ENCODE results near the gene WWTR1. TPM values are rescaled to one million over a fixed set of nuclear protein-coding genes. Genes with fewer than 3 reads are reported as not detected.

Gene WWTR1
- total RNA-seq, 2 experiments from 2014 or later = 0.16 to 0.33 TPM

DNA sequence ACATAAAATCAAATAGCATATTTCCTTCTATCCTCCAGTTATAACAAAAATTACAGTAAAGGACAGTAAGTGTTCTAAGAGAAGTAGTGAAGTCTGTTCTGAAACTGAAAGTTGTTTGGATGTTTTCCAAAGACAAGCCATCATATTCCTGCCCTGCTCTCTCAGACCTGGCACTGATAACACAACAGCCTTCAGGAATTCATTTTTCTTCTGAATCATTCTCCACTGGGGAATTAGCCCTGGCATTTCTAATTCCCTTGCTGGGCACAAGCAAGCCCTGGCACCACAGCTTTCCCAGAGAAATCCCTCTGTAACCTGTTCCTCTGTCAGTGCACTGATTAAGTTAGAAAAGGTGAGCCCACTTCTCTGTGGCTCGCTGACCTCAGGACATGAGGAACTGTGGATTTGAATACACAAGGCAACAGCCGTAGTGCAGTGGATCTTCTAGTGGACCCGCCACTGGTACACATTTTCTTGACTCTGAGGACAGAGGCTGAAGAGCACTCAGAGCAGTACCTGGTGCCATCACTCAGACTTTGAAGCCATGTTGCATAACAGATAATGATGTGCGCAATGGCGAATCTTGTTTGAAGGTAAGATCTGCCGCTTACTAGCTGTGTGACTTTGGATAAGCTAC lies 61.6 kb downstream of the WWTR1 start:
- no peak overlapping the region for H3K27ac Mint-ChIP-seq
- no peaks in the 10 kb centered on the region for H3K9me3 Mint-ChIP-seq
- no peaks in the 10 kb centered on the region for H3K4me1 Mint-ChIP-seq
- no peak overlapping the region for H3K4me3 Mint-ChIP-seq
- peaks cover 5% of the 10 kb centered on the region for H3K27me3 Mint-ChIP-seq
- H3K36me3 Mint-ChIP-seq = no peaks in the 10 kb centered on the region
- DNase-seq = no peak

- H3K27me3 Mint-ChIP-seq = peaks cover 12% of the 10 kb centered on the region
- no peak overlapping the region for H3K27ac Mint-ChIP-seq
- no peak for DNase-seq
- no peaks in the 10 kb centered on the region for H3K9me3 Mint-ChIP-seq
- H3K4me3 Mint-ChIP-seq = no peak overlapping the region
- no peaks in the 10 kb centered on the region for H3K36me3 Mint-ChIP-seq
- H3K4me1 Mint-ChIP-seq = no peaks in the 10 kb centered on the region
Measured at GRCh38 chr3:149593418-149594160, 64.2 kb downstream of the WWTR1 start.

GRCh38 chr3:149592758-149593240 lies 65.0 kb downstream of the WWTR1 start:
- H3K9me3 Mint-ChIP-seq = no peaks in the 10 kb centered on the region
- H3K4me3 Mint-ChIP-seq = no peak overlapping the region
- peaks cover 12% of the 10 kb centered on the region for H3K27me3 Mint-ChIP-seq
- H3K27ac Mint-ChIP-seq = peak overlapping the region; percentile 9
- H3K4me1 Mint-ChIP-seq = no peaks in the 10 kb centered on the region
- no peak for DNase-seq
- H3K36me3 Mint-ChIP-seq = no peaks in the 10 kb centered on the region

- Mint-ChIP-seq H3K27me3 (peaks cover 16% of the 10 kb centered on the region), H3K36me3 (no peaks in the 10 kb centered on the region), H3K4me3 (no peak overlapping the region), H3K9me3 (no peaks in the 10 kb centered on the region), H3K4me1 (no peaks in the 10 kb centered on the region), H3K27ac (no peak overlapping the region)
- no peak for DNase-seq
Measured at GRCh38 chr3:149590691-149591441, 67.0 kb downstream of the WWTR1 start.

DNA sequence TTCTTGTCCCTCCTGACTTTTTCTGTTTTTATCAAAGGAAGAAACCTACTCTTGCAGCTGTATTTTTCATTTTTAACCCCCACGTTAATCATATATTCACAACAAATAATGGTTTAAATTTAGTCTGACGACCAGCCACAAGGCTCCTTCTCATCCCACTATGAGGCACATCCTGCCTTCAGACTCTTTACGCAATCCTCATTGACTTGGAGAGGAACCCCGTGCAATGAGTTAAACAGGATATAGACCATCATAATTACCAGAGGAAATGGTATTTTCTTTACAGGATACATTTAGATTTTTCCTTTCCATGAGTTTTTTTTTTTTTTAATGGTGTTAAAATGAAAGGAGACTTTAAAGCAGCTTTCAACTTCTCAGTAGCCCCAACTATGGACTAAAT lies 68.5 kb downstream of the WWTR1 start:
- Mint-ChIP-seq H3K27me3 (peaks cover 26% of the 10 kb centered on the region), H3K27ac (no peak overlapping the region), H3K9me3 (no peaks in the 10 kb centered on the region), H3K4me3 (no peak overlapping the region), H3K36me3 (no peaks in the 10 kb centered on the region), H3K4me1 (no peaks in the 10 kb centered on the region)
- DNase-seq = no peak

- Mint-ChIP-seq H3K9me3 (no peaks in the 10 kb centered on the region), H3K36me3 (no peaks in the 10 kb centered on the region), H3K4me3 (no peak overlapping the region), H3K27ac (no peak overlapping the region), H3K27me3 (peaks cover 26% of the 10 kb centered on the region), H3K4me1 (no peaks in the 10 kb centered on the region)
- DNase-seq = no peak
Measured at GRCh38 chr3:149588909-149589308, 68.9 kb downstream of the WWTR1 start.

DNA sequence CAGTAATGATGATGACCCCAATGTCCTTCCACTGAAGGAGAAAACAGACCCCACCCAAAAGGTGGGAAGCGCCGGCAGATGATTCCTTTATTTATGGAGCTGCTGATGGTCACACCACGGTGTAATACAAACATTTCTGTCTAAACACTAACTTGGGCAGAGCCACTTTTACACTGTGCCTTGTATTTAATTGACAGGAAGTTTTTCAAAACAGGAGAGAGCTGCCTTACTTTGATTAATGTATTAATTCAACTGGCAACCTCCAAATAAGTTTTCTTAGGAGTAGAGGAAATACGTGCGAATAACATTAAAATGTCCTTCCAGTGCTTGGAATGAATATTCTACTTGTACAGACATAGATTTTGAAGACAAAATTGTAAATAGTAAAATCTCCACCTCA lies 70.4 kb downstream of the WWTR1 start:
- H3K27me3 Mint-ChIP-seq = peaks cover 21% of the 10 kb centered on the region
- H3K27ac Mint-ChIP-seq = no peak overlapping the region
- no peaks in the 10 kb centered on the region for H3K4me1 Mint-ChIP-seq
- H3K4me3 Mint-ChIP-seq = no peak overlapping the region
- no peaks in the 10 kb centered on the region for H3K36me3 Mint-ChIP-seq
- no peak for DNase-seq
- H3K9me3 Mint-ChIP-seq = no peaks in the 10 kb centered on the region

GRCh38 chr3:149586871-149587270 lies 71.0 kb downstream of the WWTR1 start:
- Mint-ChIP-seq H3K36me3 (no peaks in the 10 kb centered on the region), H3K9me3 (no peaks in the 10 kb centered on the region), H3K4me3 (no peak overlapping the region), H3K4me1 (no peaks in the 10 kb centered on the region), H3K27me3 (peaks cover 21% of the 10 kb centered on the region), H3K27ac (no peak overlapping the region)
- DNase-seq = no peak

DNA sequence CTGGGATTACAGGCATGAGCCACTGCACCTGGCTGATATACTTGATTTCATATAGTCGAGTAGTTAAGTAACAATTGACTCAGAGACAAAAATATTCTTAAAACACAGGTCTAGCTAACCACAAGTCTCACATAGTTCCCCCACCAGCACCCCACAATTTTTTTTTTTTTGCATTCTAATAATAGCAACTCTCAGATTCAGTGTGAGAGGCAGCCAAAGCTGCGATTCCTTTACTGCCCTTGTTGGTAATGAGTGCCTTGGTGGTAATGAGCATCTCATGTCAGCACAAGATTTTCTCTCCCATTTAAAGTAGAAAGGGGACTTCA lies 72.5 kb downstream of the WWTR1 start:
- Mint-ChIP-seq H3K4me1 (peaks cover under 1% of the 10 kb centered on the region), H3K36me3 (no peaks in the 10 kb centered on the region), H3K9me3 (no peaks in the 10 kb centered on the region), H3K27me3 (peaks cover 16% of the 10 kb centered on the region), H3K27ac (no peak overlapping the region), H3K4me3 (no peak overlapping the region)
- no peak for DNase-seq

- H3K9me3 Mint-ChIP-seq = no peaks in the 10 kb centered on the region
- no peak overlapping the region for H3K4me3 Mint-ChIP-seq
- peaks cover 13% of the 10 kb centered on the region for H3K27me3 Mint-ChIP-seq
- no peaks in the 10 kb centered on the region for H3K36me3 Mint-ChIP-seq
- no peak for DNase-seq
- no peak overlapping the region for H3K27ac Mint-ChIP-seq
- peaks cover 10% of the 10 kb centered on the region for H3K4me1 Mint-ChIP-seq
Measured at GRCh38 chr3:149583921-149584635, 73.7 kb downstream of the WWTR1 start.

DNA sequence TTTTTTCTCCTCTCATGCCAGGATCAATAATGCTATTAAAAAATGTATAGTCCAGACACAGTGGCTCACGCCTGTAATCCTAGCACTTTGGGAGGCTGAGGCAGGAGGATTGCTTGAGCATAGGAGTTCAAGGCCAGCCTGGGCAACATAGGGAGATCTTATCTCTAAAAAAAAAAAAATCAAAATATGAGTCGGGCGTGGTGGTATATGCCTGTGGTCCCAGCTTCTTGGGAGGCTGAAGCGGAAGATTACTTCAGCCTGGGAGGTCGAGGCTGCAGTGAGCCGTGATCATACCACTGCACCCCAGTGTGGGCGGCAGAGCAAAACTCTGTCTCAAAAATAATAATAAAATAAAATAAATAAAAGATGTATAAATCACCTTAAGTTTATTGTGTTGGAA lies 75.4 kb downstream of the WWTR1 start:
- peaks cover 10% of the 10 kb centered on the region for H3K4me1 Mint-ChIP-seq

GRCh38 chr3:149581681-149582370 lies 76.0 kb downstream of the WWTR1 start:
- Mint-ChIP-seq H3K4me3 (no peak overlapping the region), H3K27ac (no peak overlapping the region), H3K9me3 (no peaks in the 10 kb centered on the region), H3K4me1 (peaks cover 10% of the 10 kb centered on the region), H3K27me3 (peaks cover 10% of the 10 kb centered on the region), H3K36me3 (no peaks in the 10 kb centered on the region)
- no peak for DNase-seq

More for the DNA sequence above, 75.4 kb downstream of the WWTR1 start:
- no peak overlapping the region for H3K27ac Mint-ChIP-seq
- no peak overlapping the region for H3K4me3 Mint-ChIP-seq
- H3K36me3 Mint-ChIP-seq = no peaks in the 10 kb centered on the region
- H3K27me3 Mint-ChIP-seq = peaks cover 13% of the 10 kb centered on the region
- no peak for DNase-seq
- H3K9me3 Mint-ChIP-seq = no peaks in the 10 kb centered on the region

DNA sequence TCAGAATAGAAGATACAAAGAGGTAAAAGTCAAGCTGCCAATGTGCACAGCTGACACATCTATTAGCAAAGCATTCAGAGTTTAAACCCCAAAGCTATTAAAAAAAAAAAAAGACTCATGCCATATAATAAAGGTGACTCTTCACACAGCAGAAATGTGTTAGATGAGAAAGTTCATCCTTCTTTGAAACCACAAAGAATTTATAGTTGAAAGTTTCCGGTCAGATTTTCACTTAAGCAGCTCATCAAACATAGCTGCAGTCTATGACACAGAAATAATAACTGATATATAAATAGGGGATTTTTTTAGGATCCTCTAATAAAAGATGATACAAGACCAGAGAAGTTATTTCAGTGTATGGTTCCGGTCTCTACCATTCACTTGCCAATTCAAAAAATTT lies 76.6 kb downstream of the WWTR1 start:
- H3K27me3 Mint-ChIP-seq = peaks cover 10% of the 10 kb centered on the region
- H3K9me3 Mint-ChIP-seq = no peaks in the 10 kb centered on the region
- no peak overlapping the region for H3K4me3 Mint-ChIP-seq
- no peaks in the 10 kb centered on the region for H3K36me3 Mint-ChIP-seq
- peaks cover 12% of the 10 kb centered on the region for H3K4me1 Mint-ChIP-seq
- H3K27ac Mint-ChIP-seq = no peak overlapping the region
- DNase-seq = no peak

DNA sequence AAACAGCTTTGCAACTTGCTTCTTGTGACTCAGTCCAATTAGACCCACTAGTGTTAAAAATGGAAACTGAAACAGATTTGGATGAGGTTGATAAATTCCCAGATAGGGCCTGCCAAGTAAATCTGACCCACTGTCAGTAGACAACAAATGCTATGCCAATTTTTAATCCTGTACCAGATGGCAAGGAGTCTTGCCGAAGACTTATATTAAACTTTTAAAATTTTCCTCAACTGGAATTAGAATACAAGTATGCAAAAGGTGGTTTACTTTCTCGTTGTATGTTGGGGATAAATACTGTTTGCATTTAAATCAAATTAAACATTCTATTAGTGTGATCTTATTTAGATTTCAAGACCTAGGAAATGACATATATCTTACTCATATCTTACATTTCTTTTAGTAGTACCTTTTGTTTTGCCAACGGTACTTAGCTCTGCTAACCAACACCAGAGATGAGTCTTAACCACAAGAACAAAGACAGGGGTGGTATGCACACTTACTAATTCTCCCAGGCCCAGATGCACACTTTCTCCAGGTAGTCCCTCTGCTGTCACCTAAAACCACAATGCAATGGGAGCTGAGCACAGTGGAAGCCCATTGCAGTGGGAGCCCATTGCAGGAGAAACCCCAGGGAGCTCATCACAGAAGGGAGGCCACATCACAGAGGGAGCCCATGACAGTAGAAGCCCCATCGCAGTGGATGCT lies 77.8 kb downstream of the WWTR1 start:
- DNase-seq = no peak
- H3K4me3 Mint-ChIP-seq = no peak overlapping the region
- peaks cover 16% of the 10 kb centered on the region for H3K4me1 Mint-ChIP-seq
- H3K9me3 Mint-ChIP-seq = no peaks in the 10 kb centered on the region
- H3K27ac Mint-ChIP-seq = no peak overlapping the region
- no peaks in the 10 kb centered on the region for H3K36me3 Mint-ChIP-seq
- peaks cover 4% of the 10 kb centered on the region for H3K27me3 Mint-ChIP-seq
